ENCODE results near the gene METTL9.
A peak's percentile ranks its signal among the peaks of the same experiment; 100 is the strongest.
"Not testable (repeated sequence)": the region's sequence is repeated elsewhere in the genome, so short reads cannot be mapped to it uniquely, and the experiment has no call there.

METTL9 gene

DNA sequence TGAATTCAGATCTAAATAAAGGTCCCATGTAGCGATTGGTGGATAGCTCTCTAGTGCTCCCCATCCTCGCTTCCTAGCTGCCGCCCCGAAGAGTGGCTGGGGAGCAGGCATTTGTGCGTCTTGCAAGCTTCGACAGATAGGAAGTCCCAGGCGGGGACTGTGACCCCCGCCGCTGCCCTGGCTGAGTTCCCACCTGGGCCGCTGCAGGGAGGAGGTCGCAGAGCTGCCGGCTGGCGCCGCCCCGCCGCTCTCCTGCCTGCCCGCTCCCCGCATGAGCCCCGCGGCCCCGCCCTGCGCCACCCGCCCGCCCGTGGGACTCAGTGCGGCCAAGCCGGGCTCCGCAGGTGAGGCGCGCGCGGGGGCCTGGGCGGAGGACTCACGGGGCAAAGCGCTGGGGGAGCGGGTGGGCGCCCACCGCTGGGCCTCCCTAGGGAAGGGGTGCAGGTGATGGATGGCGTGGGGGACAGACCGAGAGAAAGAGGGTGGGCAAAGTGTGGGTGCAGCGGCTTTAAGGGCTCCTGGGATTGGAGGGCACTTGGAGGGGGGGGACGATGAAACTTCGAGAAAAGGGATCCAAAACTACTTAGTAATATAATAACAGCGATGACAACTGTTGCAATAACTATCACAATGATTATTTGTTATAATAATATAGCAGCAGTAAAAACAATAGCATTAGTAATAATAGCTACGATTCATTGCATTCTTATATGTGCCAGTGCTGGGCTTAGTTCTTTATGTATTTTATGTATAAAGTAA is 64.7 kb downstream of the METTL9 start, which contains the start of gene OTOA:
Gene OTOA, plus strand, starts transcription at position 80 of the 759 bp plus-strand sequence. CDS start 14,547 bp downstream, outside the sequence.
- no peak for DNase-seq (ENCODE audit: low read depth in 2 of 2)

DNA sequence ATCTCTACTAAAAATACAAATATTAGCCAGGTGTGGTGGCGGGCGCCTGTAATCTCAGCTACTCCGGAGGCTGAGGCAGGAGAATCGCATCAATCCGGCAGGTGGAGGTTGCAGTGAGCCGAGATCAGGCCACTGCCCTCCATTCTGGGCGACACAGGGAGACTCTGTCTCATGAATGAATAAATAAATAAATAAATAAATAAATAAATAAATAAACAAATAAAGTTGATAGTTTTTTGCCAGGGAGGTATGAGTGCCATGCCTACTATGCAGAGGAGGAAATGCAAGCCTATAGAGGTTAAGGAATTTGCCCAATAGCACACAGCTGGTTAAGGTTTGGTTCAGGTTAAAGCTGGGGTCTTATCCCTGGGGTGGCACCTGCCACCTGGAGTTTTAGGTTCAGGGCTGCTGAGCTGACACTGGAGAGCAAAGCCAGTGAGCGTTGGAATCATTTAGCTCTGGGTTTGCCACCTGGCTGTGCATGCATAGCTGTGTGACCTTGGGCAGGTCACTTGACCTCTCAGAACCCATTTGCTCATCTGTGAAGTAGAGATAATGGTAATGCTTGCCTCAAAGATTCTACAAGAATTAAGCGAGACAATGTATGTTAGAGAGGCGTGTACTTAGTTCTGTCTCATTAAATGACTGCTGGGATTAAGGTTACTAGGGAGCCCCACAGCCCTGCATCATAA is 65.6 kb downstream of the METTL9 start:
- DNase-seq (ENCODE audit: low read depth in 2 of 2), result no peak

DNA sequence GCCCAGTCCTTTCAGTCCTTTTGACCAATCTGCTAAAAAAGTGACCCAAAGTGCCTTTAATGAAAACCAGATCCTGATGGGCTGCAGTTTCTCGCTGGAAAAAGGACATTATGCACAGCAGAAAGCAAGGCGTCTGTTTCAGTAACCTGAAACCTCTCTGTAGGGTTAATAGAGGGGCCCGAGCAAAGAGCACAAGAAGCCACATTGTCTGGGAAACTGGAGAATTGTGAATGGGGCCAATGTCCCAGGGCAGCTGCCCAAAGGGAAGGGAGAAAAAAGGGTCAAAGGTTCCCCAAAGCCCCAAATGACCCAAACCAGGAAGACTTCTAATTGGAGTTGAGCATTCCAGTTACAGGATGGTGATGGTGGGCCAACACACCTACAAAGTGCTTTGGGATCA is 67.4 kb downstream of the METTL9 start:
- DNase-seq (ENCODE audit: low read depth in 2 of 2), result no peak

DNA sequence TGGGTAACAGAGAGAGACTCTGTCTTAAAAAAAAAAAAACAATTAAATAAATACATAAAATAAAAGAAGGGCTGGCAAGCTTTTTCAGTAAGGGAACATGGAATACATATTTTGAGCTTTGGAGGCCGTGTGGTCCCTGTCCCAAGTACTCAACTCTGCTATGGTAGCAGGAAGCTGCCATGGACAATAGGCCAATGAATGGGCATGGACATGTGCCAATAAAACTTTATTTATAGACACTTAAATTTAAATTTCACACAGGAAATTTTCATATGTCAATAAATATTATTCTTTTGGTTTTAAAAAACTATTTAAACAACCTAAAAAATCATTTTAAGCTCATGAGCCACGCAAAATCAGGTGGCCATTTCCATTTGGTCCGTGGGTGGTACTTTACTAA is 68.2 kb downstream of the METTL9 start:
- DNase-seq (ENCODE audit: low read depth in 2 of 2), result no peak

DNA sequence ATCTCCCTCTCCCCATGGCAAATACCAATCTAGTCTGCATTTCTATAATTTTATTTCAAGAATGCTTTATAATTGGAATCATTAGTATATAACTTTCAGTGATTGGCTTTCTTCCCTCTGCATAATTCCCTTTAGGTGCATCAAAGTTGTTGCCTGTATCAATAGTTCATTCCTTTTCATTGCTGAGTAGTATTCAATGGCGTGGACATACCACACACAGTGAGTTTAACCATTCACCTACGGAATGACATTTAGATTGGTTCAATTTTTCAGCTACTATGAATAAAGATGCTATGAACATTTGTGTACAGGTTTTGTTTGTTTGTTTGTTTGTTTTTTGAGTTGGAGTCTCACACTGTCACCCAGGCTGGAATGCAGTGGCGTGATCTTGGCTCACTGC is 74.1 kb downstream of the METTL9 start:
- no peak for DNase-seq (ENCODE audit: low read depth in 2 of 2)

DNA sequence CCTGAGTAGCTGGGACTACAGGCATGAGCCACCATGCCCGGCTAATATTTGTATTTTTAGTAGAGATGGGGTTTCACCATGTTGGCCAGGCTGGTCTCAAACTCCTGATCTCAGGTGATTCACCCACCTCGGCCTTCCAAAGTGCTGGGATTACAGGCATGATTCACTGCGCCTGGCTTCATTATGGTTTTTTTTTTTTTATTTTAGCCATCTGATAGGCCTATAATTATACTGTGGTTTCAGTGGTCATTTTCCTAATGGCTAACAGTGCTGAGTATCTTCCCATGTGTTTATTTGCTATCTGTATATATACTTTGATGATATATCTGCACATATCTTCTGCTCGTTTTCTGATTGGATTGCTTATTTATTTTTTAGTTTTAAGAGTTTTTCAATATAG is 75.1 kb downstream of the METTL9 start:
- not testable (repeated sequence) for DNase-seq (ENCODE audit: low read depth in 2 of 2)

DNA sequence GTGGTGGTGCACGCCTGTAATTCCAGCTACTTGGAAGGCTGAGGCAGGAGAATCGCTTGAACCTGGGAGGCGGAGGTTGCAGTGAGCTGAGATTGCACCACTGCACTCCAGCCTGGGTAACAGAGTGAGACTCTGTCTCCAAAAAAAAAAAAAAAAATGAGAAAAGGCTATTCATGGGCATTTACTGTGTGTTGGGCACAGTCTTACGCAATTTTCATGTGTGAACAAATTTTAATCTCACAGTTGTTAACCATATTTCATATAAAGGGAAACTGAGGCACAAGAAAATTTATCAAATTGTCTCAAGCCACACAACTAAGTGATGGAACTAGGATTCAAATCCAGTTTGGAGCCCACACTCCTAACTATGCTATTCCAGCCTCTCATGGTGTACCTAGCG is 81.3 kb downstream of the METTL9 start:
- DNase-seq (ENCODE audit: low read depth in 2 of 2), result not testable (repeated sequence)

DNA sequence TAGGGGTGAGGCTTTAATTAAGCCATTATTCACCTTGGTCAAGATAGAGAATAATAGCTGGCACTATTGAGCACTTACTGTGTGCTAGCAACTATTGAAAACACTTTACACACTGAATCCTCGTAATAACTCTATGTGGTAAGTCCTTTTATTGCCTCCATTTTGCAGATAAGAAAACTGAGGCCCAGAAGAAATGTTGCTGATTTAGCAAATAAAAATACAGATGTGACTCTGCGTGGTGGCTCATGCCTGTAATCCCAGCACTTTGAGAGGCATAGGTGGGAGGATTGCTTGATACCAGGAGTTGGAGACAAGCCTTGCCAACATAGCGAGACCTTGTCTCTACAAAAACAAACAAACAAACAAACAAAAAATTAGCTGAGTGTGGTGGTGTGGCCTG is 83.8 kb downstream of the METTL9 start:
- DNase-seq (ENCODE audit: low read depth in 2 of 2), result no peak

DNA sequence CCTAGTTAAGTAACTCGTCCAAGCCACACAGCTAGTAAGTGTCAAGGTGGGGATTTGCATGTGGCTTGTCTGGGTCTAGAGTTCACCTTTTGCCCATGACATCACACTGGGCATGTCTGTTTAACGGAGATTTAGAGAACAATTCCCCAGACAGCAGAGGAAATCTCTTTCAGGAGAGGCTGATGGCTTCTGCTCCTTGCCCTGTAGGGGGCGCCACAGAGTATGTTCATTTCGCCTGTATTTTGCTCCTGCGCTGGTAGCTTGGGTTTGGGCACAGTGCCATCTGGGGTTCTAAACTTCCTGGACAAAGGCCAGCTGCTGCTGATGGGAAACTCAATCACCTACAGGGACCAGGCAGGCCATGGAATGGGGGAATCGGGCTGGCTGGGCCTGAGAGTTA is 84.8 kb downstream of the METTL9 start:
- peak in 1 of 2 experiments; percentile 31 for DNase-seq (ENCODE audit: low read depth in 2 of 2)

DNA sequence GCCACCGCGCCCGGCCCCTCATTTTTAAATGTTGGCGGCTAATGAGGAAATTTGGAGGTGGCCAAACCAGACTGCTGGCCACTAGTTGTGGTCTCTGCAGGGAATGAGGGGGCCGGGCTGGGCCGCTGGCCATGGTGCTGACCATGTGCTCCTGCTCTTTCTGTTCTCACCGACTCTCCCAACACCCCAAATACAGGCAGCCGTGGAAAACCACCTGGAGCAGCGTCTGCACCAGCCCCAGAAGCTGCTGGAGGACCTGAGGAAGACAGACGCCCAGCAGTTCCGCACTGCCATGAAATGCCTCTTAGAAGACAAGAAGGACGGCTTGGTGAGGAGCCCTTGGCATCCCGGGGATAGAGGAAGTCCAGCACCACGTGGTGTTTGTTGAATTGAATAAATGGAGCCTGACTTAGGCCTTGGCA is 85.7 kb downstream of the METTL9 start:
- no peak for DNase-seq (ENCODE audit: low read depth in 2 of 2)

DNA sequence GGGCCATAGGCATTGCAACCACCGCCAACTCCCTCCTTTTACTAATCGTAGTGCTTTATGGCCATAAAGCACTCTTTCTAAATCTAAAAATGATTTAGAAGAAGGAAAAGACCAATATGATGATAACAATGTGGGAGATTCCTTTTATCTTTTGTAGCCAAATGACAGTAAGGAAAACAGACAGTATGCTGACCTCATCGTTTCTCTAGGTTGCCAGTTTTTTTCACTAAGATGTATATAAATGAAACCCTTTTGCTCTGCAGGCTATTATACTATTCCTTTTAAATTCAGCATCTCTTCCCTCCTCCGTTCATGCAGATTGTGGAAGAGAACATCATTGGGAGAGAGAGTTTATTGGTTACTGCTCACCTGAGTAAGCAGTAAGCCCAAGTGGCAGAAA is 89.7 kb downstream of the METTL9 start:
- DNase-seq (ENCODE audit: low read depth in 2 of 2), result no peak

DNA sequence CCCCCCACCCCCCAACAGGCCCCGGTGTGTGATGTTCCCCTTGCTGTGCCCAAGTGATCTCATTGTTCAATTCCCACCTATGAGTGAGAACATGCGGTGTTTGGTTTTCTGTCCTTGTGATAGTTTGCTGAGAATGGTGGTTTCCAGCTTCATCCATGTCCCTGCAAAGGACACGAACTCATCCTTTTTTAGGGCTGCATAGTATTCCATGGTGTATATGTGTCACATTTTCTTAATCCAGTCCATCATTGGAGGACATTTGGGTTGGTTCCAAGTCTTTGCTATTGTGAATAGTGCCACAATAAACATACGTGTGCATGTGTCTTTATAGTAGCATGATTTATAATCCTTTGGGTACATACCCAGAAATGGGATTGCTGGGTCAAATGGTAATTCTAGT is 91.6 kb downstream of the METTL9 start:
- DNase-seq (ENCODE audit: low read depth in 2 of 2), result not testable (repeated sequence)

DNA sequence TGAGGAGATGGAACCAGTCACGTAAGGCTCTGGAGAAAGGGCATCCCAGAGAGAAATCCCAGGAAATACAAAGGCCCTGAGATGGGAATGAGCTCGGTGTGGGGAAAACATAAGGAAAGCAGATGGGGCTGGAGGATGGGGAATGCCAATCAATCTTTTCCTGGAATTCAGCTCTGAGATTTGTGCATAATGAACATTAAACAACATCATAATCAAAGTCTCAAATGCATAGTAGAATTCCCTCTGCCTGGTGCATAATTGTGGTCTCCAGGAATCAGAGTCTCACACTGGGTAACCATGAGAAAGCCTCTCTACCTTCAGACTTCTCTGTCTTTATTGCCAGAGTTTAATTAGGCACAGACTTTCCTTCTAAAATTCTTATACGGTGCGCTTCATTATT is 95.2 kb downstream of the METTL9 start:
- no peak for DNase-seq (ENCODE audit: low read depth in 2 of 2)

DNA sequence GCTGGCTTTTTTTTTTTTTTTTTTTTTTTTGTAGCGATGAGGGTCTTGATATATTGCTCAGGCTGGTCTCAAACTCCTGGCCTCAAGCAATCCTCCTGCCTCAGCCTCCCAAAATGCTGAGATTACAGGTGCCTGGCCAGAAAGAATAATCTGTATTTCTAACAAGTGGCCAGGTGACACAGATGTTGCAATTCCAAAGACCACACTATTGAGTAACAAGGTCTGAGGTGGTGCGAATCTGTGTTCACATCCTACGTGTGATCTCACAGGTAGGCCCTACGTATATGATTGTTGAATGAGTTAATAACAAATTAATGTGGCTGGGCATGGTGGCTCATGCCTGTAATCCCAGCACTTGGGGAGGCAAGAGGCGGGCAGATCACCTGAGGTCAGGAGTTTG is 97.7 kb downstream of the METTL9 start:
- DNase-seq (ENCODE audit: low read depth in 2 of 2), result no peak

DNA sequence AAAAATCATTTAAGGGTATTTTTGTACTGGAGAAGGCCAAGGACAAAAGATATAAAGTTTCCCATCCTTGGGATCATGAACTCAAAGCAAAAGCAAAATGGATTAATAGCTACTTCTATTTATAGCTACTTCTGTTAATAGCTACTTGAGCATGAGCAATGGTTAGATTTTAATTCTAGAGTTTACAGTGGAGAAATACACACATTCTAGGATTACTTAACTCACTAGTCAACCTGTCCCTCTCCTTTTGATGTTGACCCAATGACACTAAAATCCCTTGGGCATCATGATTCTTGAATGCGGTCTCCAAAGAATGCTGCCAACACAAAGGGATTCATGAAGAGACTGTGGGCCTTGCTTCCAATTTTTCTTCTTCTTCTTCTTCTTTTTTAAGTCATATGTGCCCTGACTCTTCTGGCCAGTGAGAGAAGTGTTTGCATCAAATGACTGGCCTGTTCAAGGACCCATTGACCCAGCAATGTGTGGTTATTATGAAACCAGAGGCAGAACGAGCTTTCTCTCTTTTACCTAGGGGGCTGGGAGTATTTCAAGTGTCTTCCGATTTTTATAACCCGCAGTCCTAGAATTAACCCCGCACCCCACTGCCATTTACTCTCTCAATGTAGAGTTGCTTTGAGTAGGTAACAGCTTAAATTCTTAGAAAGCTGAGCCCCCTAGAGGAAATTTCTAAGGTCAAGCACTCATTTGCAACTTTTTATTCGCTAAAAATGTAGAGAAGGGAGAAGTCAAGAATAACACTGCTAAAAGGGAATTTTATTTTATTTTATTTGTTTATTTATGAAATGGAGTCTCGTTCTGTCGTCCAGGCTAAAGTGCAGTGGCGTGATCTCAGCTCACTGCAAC is 99.0 kb downstream of the METTL9 start:
- DNase-seq (ENCODE audit: low read depth in 2 of 2), result no peak

DNA sequence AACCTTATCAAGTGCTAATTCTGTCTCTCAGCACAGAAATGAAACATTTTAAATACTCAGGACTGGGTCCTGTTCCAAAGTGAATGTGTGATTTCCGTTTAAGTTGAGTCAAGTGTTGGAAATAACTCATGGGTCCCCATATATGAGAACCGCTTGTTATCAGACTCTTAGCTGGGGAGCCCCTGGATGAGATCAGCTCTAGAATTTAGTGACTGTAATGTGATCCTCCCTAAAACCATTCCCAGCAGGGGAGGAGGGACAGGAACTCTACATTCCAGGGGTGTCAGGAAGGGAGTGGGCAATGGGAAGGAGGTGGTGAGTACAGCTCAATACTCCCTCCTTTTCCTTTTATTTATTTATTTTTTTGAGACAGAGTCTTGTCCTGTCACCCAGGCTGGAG is 101.9 kb downstream of the METTL9 start:
- DNase-seq (ENCODE audit: low read depth in 2 of 2), result no peak

DNA sequence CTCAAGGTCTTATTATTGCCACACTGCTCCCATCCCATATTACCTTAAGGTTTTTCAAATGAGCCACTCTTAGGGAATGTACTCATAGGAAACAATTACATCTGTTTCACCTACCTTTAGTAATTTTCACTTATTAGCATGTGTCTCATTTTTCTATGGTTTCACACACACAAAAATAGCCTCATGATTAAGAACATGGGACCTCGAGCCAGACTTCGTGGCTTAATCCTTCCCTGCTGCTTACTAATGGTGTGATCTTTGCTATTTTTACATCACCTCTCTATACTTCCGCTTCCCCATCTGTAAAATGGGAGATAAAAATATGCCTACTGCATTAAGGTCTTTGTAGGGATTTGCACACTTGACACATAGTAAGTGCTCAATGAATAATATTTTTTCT is 102.9 kb downstream of the METTL9 start:
- DNase-seq (ENCODE audit: low read depth in 2 of 2), result no peak

DNA sequence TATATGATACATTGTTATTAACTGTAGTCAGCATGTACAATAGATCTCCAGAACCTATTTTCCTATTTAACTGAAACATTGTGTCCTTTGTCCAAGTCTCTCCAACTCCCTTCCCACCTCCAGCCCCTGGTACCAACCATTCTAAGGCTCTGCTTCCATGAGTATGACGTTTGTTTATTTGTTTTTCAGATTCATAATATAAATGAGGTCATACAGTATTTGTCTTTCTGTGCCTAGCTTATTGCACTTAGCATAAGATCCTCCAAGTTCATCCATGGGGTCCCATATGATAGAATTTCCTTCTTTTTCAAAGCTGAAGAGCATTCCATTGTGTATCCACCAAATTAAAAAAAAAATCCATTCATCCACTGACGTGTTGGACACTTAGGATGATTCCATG is 103.8 kb downstream of the METTL9 start:
- DNase-seq (ENCODE audit: low read depth in 2 of 2), result no peak

DNA sequence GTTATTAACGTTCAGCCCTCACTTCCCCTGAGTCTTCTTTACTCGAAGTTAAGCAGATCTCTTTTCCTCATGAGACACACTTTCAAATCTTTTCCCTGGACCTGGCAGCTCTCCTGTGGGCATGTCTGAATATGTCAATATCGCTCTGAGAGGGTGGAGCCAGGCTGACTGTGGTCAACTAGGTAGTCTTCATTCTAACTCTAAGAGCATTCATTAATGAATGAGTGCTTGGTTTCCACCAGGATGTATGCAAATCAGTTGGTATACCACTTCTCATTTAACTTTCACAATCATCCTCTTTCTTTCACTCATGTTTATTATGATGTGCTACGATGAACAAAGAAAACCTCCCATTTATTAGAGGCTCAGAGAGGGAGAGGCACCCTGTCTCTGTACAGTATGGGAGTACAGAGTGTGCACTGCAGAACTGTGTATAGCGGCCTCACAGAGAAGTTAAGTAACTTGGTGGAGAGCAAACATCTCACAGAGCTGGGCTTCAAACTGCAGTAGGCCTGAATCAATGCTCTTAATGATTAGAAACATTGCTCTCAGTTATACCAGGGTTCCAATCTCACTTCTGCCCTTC is 104.3 kb downstream of the METTL9 start:
- no peak for DNase-seq (ENCODE audit: low read depth in 2 of 2)

DNA sequence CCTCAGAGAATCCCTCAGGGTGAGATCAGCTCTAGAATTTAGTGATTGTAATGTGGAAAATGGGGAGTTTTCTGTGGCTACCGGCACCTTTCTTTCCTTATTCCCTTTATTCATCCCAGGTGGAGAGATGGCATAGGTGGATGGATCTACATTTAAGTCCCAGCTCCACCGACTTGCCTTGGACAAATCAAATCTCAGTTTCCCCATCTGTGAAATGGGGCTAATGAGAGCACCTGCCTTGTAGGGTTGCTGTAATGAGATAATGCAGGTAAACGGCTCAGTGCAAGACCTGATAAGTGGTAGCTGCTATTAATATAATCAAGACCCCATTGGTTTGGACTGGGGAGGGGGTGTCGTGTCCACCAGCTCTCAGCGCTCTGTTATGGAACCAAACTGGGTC is 104.9 kb downstream of the METTL9 start:
- no peak for DNase-seq (ENCODE audit: low read depth in 2 of 2)

DNA sequence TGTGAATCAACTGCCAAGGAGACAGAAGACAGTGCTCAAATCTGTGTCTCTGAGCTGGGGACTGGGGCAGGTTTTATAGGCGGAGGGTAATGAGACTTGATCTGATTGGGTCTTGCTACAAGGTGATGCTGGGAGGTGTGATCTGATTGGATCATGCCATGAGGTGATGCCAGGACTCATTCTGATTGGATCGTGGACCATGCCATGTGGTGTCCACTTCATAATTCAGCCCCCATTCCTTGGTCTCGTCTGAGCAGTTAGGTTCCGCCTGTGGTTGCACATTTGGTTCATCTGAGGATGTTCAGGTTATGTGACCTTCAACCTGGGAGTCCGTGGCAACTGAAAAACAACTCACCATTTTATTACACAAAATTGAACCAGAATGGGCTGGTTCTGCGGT is 105.4 kb downstream of the METTL9 start:
- DNase-seq (ENCODE audit: low read depth in 2 of 2), result no peak

Data from stimulated activated CD4-positive, alpha-beta T cell treated with anti-CD3 and anti-CD28 coated beads, Interleukin-12 subunit alpha, Interleukin-12 subunit beta, amount 100 ng/mL, for 24 hours (primary cell).